Fibroblast of mammary gland (primary cell): Measurements from ENCODE around the gene KIF26A.
"Not testable (repeated sequence)": the region's sequence is repeated elsewhere in the genome, so short reads cannot be mapped to it uniquely, and the experiment has no call there.

Experiments
- DNase-seq: peaks from one replicate; pipeline ENCODE4 v3.0.0-alpha.2; 2010; ENCODE audit warnings: low read depth
- H3K4me3 ChIP-seq: 2 replicates; pipeline ENCODE4 v1.5.1; 2011; ENCODE audit warnings: low read depth, mild to moderate bottlenecking, low read length, moderate library complexity; ENCODE audit not compliant: control insufficient read depth
- TF ChIP-seq, protein P1 (sequence below): conservative IDR thresholded peaks from 2 replicates; pipeline ENCODE4 v1.5.1; 2011; ENCODE audit warnings: low read depth, low read length, inconsistent platforms; ENCODE audit not compliant: control insufficient read depth, insufficient read depth

KIF26A gene

DNA sequence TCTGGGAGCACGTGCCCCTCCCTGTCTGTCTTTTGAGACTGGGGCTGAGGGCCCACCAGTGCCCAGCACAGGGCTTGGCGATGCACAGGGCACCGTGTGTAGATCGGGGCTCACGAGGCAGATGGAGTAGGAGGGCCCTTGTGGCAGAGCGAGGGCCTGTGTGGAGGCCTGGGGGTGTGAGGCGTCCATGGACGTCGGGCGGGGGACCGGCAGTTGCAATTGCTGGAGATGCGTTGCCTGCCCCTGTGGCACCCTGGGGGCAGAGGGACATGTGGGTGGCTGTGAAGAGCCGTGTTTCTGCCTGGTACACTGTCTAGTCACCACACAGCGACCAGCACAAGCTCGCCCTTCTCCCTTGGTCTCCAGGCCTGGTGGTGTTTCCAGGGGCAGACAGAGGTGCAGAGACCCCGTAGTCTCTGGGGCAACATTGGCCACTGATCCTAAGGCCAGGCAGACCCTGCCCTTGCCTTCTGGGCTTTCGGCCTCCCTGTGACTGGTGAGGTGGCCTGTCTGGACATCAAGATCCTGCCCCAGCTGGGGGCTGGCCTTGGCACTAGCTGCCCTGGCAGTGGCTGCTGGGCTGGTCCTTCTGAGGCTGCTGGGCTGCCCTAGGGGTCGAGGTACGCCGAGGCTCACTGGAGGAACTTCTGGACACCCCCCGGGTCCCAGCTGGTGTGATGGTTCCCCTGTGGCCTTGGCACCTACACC is 14.5 kb downstream of the KIF26A start:
- no peak overlapping the region for H3K4me3 ChIP-seq
- TF ChIP-seq, protein P1, sequence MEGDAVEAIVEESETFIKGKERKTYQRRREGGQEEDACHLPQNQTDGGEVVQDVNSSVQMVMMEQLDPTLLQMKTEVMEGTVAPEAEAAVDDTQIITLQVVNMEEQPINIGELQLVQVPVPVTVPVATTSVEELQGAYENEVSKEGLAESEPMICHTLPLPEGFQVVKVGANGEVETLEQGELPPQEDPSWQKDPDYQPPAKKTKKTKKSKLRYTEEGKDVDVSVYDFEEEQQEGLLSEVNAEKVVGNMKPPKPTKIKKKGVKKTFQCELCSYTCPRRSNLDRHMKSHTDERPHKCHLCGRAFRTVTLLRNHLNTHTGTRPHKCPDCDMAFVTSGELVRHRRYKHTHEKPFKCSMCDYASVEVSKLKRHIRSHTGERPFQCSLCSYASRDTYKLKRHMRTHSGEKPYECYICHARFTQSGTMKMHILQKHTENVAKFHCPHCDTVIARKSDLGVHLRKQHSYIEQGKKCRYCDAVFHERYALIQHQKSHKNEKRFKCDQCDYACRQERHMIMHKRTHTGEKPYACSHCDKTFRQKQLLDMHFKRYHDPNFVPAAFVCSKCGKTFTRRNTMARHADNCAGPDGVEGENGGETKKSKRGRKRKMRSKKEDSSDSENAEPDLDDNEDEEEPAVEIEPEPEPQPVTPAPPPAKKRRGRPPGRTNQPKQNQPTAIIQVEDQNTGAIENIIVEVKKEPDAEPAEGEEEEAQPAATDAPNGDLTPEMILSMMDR, result no peak
- DNase-seq, result no peak

DNA sequence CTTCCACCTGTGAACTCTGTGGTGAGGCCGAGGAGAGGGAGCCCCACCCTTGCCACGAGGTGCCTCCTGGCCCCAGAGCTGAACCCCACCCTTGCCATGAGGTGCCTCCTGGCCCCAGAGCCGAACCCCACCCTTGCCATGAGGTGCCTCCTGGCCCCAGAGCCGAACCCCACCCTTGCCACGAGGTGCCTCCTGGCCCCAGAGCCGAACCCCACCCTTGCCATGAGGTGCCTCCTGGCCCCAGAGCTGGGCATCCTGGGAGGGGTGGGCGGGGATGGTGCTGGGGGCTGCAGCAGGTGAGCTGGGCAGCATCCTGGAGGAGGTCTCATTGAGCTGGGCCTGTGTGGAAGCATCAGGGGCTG is 15.0 kb downstream of the KIF26A start:
- H3K4me3 ChIP-seq, DNase-seq: not testable (repeated sequence)

DNA sequence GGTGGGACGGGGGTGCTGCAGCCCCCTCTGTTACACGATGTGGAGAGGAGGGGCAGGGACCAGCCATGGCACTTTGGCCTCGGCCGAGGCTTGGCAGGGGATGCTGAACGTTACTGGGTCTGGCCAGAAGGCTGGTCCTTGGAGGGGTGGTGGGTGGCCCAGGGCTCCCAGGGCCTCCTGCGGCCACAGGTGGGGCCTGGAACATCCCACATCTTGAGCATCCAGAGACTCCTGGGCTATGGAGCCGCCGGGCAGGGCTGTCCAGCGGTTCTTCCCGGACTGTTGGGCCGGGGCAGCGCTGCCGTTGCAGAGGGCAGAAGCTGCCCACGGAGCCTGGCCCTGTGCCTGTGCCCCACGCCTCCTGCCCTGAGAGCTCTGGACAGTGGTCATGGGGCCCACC is 15.9 kb downstream of the KIF26A start:
- TF ChIP-seq, protein P1, result no peak
- H3K4me3 ChIP-seq, result no peak overlapping the region
- no peak for DNase-seq

DNA sequence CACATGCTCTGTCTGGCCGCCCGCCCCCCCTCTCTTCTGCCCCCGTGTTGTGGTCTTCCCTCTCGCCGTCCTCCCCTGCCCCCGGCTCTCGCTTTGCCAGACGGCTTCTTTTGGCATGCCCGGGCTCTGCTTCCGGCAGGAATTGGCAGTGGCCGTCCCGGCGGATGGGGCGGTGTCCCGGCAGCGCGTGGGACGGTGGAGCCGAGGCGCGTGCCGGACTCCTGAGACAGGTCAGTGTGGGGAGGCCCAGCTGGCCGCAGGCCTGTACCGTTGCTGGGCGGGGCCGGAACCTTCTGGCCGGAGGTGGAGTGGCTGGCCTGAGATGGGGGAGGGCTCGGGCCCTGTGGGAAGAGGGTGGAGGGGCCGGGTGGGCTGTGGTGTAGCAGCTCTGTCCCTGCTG is 17.1 kb downstream of the KIF26A start:
- no peak for DNase-seq
- TF ChIP-seq, protein P1, result no peak
- H3K4me3 ChIP-seq, result no peak overlapping the region

DNA sequence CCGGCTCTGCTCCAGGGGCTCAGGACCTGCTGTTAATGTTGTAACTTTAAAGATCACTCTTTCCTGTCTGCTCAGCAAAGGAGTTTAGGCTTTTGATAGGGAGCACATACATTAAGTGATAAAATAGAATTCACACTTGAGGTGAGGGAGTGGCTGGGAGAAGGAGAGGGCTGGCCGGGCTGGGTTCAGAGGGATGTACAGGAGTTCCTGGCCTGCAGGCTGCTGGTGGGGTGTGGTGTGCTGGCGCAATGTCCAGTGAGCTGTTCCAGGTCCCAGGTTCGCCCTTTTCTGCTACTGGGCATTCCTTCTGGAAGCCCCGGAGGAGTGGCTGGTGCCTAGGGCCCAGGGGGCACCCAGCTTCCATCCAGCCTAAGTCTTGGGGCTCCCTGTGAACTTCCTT is 17.8 kb downstream of the KIF26A start:
- DNase-seq, result no peak
- TF ChIP-seq, protein P1, result no peak
- no peak overlapping the region for H3K4me3 ChIP-seq

DNA sequence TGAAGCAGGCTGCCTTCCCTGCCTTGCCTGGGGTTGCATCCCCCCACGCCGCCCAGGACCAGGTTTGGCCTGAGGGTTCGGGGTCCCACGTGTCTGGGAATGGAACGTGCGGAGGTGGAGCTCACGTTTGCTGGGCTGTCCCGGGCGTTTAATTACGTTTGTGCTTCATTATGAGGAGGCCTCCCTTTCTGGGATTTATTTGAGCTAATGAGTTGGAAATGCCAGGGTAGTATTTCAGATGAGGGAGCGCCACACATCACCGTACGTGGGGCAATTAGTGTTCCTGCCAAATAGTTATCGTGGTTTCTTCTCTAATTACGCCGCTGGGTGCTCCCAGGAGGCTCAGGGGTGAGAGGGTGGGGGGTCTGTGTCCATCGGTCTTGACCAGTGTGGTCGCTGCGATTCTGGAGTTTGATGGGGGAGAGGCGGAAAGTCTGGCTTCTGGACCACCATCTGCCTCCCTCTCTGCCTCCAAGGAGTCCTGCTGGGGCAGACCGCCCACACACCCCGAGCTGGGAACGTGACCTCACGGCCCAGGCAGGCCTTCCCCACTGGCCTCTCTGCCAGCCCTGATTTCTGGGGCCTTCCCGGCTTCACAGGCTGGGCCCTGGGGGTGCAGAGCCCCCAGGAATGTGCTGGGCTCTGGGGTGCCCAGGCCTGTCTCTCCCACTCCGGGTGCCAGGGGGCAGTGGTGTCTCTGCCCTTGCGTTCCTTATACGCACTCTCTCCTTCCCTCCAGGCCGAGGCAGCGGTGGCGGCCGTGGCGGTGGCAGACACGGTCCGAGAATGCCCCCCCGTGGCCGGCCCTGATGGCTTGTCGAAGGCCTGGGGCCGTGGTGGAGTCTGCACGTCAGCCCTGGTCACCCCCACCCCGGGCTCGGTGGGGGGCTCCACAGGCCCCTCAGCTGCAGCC is 18.9 kb downstream of the KIF26A start:
- TF ChIP-seq, protein P1, result no peak
- no peak overlapping the region for H3K4me3 ChIP-seq
- no peak for DNase-seq
